Smooth muscle cell (in vitro differentiated cells): ENCODE measurements around the gene BTBD7. TPM values are rescaled to one million over a fixed set of nuclear protein-coding genes. Genes with fewer than 3 reads are reported as not detected.

Experiments used
- DNase-seq: peaks from one replicate; lab custom pipeline; 2025; ENCODE audit not compliant: unreplicated experiment; lab: John Stamatoyannopoulos, UW
- H2AFZ ChIP-seq: fragments of 200-600 bp; sonication (generic); 2 replicates; pipeline ENCODE4 v1.6.0; 2016; ENCODE audit warnings: antibody characterized with exemption, low read depth, mild to moderate bottlenecking
- H3F3A ChIP-seq: fragments of 200-600 bp; sonication (generic); 2 replicates; pipeline ENCODE4 v1.6.0; 2017; ENCODE audit warnings: antibody characterized with exemption, low read depth
- H3K27ac ChIP-seq: fragments of 200-600 bp; sonication (generic); 2 replicates; pipeline ENCODE4 v1.5.1; 2016; ENCODE audit warnings: low read depth, mild to moderate bottlenecking
- H3K27me3 ChIP-seq: fragments of 200-600 bp; sonication (generic); 2 replicates; pipeline ENCODE4 v1.6.1; 2016; ENCODE audit warnings: low read depth, mild to moderate bottlenecking
- H3K36me3 ChIP-seq: fragments of 200-600 bp; sonication (generic); 2 replicates; pipeline ENCODE4 v1.5.1; 2016; ENCODE audit warnings: low read depth
- H3K4me1 ChIP-seq: fragments of 200-600 bp; sonication (generic); 2 replicates; pipeline ENCODE4 v1.5.1; 2016; ENCODE audit warnings: low read depth
- H3K4me2 ChIP-seq: fragments of 200-600 bp; sonication (generic); 2 replicates; pipeline ENCODE4 v1.6.0; 2016; ENCODE audit warnings: mild to moderate bottlenecking
- H3K4me3 ChIP-seq: fragments of 200-600 bp; sonication (generic); 2 replicates; pipeline ENCODE4 v1.5.1; 2016; ENCODE audit warnings: mild to moderate bottlenecking
- H3K79me2 ChIP-seq: fragments of 200-600 bp; sonication (generic); 2 replicates; pipeline ENCODE4 v1.6.0; 2016; ENCODE audit warnings: low read depth, mild to moderate bottlenecking
- H3K9ac ChIP-seq: fragments of 200-600 bp; sonication (generic); 2 replicates; pipeline ENCODE4 v1.6.0; 2016; ENCODE audit warnings: low read depth
- H3K9me3 ChIP-seq: fragments of 200-600 bp; sonication (generic); replicated peaks from 2 replicates; pipeline ENCODE4 v1.5.1; 2016; ENCODE audit warnings: low read depth
- H4K20me1 ChIP-seq: fragments of 200-600 bp; sonication (generic); 2 replicates; pipeline ENCODE4 v1.6.0; 2016; ENCODE audit warnings: low read depth
- WGBS: methylation state at CpG from one replicate; pipeline ENCODE4 v1.1.7; 2016; ENCODE audit warnings: low lambda C conversion rate; 5-methylcytosine and 5-hydroxymethylcytosine counted together
- polyA plus RNA-seq: library from polyadenylated mRNA; unstranded; fragments of >200 nt; fragmentation: Nextera tagmentation; extraction: Ambion mirVana; gene quantifications from 2 replicates; pipeline ENCODE4 v1.2.1, GENCODE V29; 2016
- total RNA-seq: library from RNA; depleted of rRNA; stranded (reverse); fragments of >200 nt; gene quantifications from 2 replicates; pipeline ENCODE4 v1.2.3, GENCODE V29; 2014
- TF ChIP-seq, protein P1 (sequence below): fragments of 200-600 bp; sonication (generic); IDR thresholded peaks from 2 replicates; pipeline ENCODE4 v1.5.1; 2017; ENCODE audit warnings: borderline replicate concordance, mild to moderate bottlenecking, antibody characterized with exemption; ENCODE audit not compliant: insufficient read depth, poor library complexity, severe bottlenecking

The BTBD7 gene
- 34.7 and 41.3 TPM in 2 replicates for total RNA-seq
- 14.1 and 25.9 TPM in 2 replicates for polyA plus RNA-seq

- Histone ChIP-seq H3K79me2 (peaks cover 43% of the 10 kb centered on the region), H3K27ac (peak within 1 kb of the TSS; percentile 95), H2AFZ (peak within 1 kb of the TSS; percentile 88), H3K4me2 (peak within 1 kb of the TSS; percentile 96), H3K36me3 (no peaks in the 10 kb centered on the region), H3K4me1 (peaks cover 37% of the 10 kb centered on the region), H3K4me3 (peak within 1 kb of the TSS; percentile 95), H3F3A (no peaks in the 10 kb centered on the region), H3K9ac (peak within 1 kb of the TSS; percentile 98), H3K9me3 (no peaks in the 10 kb centered on the region), H3K27me3 (no peaks in the 10 kb centered on the region), H4K20me1 (peaks cover 42% of the 10 kb centered on the region)
- TF ChIP-seq, protein P1, sequence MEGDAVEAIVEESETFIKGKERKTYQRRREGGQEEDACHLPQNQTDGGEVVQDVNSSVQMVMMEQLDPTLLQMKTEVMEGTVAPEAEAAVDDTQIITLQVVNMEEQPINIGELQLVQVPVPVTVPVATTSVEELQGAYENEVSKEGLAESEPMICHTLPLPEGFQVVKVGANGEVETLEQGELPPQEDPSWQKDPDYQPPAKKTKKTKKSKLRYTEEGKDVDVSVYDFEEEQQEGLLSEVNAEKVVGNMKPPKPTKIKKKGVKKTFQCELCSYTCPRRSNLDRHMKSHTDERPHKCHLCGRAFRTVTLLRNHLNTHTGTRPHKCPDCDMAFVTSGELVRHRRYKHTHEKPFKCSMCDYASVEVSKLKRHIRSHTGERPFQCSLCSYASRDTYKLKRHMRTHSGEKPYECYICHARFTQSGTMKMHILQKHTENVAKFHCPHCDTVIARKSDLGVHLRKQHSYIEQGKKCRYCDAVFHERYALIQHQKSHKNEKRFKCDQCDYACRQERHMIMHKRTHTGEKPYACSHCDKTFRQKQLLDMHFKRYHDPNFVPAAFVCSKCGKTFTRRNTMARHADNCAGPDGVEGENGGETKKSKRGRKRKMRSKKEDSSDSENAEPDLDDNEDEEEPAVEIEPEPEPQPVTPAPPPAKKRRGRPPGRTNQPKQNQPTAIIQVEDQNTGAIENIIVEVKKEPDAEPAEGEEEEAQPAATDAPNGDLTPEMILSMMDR, result no peak
- DNase-seq, result peak; percentile 92
- WGBS, result 1% methylated on average over 66 of the region's 74 CpGs
Measured at GRCh38 chr14:93332853-93333630, at the start of gene BTBD7. Gene BTBD7, minus strand, starts transcription at chr14:93333036. Its CDS starts 36,985 bp downstream, at chr14:93296051.

- DNase-seq, result no peak
- no peaks in the 10 kb centered on the region for H3K9me3 ChIP-seq
- H3K36me3 ChIP-seq, result no peaks in the 10 kb centered on the region
- no peaks in the 10 kb centered on the region for H4K20me1 ChIP-seq
- 79% methylated on average over 1 of the region's 1 CpG for WGBS
- no peaks in the 10 kb centered on the region for H3K79me2 ChIP-seq
- H3K9ac ChIP-seq, result no peak overlapping the region
- no peak overlapping the region for H3K4me3 ChIP-seq
- H3K27me3 ChIP-seq, result no peaks in the 10 kb centered on the region
- H3K4me1 ChIP-seq, result no peaks in the 10 kb centered on the region
- no peak overlapping the region for H3K27ac ChIP-seq
- no peak overlapping the region for H2AFZ ChIP-seq
- no peak overlapping the region for H3K4me2 ChIP-seq
- TF ChIP-seq, protein P1, result no peak
- no peaks in the 10 kb centered on the region for H3F3A ChIP-seq
Measured at GRCh38 chr14:93381644-93382043, 48.8 kb upstream of the BTBD7 start.

DNA sequence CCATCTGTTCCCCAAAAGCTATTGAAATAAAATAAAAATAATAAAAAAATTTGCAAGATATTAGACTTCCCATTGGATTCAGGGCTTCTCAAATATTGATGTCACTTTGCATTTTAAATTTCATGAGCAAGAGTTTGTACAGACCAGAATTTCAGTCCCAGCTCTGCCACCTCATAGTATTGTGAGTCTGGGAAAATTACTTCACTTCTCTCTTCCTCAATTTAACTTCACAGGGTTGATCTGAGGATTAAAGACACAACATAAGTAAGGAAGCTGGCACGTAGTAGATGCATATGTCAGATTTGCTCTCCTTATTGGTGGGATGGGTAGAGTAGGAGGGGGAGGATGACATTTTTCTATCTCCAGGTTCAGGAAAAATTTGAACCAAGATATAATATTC is 47.0 kb upstream of the BTBD7 start:
- Histone ChIP-seq H3K36me3 (no peaks in the 10 kb centered on the region), H3K79me2 (no peaks in the 10 kb centered on the region), H3K27me3 (no peaks in the 10 kb centered on the region), H3F3A (no peaks in the 10 kb centered on the region), H3K4me3 (no peak overlapping the region), H3K4me2 (no peak overlapping the region), H3K4me1 (no peaks in the 10 kb centered on the region), H4K20me1 (no peaks in the 10 kb centered on the region), H2AFZ (no peak overlapping the region), H3K9me3 (no peaks in the 10 kb centered on the region), H3K27ac (no peak overlapping the region), H3K9ac (no peak overlapping the region)
- 89% methylated on average over 1 of the region's 1 CpG for WGBS
- DNase-seq, result no peak
- TF ChIP-seq, protein P1, result no peak
